ENCODE measurements around the gene SLC6A3.

SLC6A3 gene

GRCh38 chr5:1419476-1420210 is 25.6 kb downstream of the SLC6A3 start:
- DNase-seq = no peak

- no peak for DNase-seq
Observed at GRCh38 chr5:1418921-1419280, 26.3 kb downstream of the SLC6A3 start.

DNA sequence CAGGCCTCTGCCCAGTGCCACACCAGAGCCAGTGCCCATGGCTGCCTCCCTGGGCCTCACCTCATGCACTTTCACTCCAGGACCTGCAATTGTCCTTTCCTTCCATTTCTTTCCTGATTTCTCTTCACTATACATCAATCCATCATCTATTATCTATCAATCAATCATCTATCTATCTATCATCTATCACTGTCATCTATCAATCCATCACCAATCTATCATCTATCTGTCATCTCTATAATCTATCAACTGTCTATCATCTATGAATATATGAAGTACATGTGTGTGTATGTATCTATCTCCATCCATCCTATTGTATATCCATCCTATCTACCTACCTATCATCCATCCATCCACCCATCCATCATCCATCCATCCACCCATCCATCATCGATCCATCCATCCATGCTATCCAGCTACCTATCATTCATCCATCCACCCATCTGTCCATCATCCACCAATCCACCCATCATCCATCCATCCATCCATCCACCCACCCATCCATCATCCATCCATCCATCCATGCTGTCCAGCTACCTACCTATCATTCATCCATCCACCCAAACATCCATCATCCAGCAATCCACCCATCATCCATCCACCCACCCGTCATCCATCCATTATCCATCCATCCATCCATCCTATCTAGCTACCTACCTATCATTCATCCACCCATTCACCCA is 26.9 kb downstream of the SLC6A3 start:
- no peak for DNase-seq

DNA sequence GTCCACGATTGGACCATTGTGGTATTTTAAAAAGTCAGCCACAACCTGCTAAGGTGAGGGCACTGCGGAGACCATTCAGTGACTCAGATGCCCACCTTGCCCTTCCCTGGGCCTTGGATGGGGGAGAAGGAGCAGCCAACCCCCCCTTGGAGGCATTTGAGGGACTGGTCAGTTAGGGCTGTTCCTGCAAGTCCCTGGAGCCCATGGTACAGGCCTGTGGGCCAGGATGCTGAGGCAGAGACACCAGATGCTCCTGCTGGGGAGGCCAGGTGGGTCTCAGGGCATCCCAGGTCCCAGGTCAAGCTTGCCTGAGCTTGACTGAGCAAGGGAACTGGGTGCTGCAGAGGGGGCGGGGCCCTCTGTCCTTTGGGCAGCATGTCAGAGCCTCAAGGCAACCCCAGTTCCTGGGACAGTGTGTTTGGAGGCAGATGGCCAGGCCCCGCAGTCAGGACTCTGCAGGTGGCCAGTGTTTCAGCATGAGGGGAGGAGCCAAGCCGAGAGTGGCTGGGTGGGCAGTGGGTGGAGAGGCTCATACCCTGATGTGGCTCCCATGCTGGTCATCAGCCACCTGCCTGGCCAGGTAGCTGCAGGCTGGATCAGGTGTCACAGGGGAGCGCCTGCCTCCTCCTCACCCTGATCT is 27.5 kb downstream of the SLC6A3 start:
- no peak for DNase-seq

DNA sequence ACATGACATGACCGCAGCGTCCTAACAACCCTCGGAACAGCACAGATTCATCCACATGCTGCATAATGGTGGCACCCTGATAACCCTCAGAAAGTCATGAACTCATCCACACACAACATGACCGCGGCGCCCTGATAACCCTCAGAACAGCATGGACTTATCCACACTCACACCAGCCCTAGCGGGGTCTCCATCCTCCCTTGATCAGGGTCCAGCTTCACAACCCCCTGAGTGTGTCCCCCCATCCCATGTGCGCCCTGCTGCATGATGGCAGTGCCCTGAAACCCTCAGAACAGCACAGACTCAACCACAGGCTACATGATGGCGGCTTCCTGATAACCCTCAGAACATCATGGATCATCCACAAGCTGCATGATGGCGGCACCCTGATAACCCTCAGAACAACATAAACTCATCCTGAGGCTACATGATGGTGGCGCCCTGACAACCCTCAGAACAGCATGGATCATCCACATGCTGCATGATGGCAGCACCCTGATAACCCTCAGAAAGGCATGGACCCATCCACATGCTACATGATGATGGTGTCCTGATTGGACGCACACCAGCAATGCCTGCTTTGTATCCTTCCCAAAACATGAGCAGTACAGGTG is 28.3 kb downstream of the SLC6A3 start:
- DNase-seq = no peak

DNA sequence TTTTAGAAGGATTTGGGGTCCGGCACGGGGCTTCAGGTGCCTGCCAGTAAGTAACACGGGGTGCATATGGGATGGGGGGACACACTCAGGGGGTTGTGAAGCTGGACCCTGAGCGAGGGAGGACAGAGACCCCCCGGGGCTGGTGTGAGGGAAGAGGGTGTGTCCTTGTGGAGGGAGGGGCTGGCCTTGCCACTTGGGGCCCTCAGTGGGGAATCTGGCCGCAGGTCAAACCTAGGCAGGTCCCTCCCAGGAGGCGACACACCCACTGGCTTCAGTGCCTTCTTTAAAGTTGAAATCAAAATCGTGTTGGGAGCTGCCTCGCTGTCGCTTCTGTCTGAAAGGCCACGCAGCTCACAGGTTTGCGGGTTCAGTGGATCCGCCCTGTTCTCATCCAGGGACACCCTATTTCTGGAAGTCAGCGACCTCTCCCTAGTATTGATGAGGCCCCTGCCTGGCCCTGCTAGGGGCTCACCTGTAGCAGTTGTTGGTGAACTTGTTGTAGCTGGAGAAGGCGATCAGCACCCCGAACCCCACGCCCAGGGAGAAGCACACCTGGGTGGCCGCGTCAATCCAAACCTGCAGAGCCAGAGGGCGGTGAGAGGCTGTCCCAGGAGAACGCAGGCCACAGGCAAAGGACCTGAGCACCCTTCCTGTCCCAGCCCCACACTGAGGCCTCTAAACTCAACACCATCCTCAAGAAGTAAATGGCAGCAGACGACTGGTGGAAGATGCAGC is 29.4 kb downstream of the SLC6A3 start:
- DNase-seq = no peak

DNA sequence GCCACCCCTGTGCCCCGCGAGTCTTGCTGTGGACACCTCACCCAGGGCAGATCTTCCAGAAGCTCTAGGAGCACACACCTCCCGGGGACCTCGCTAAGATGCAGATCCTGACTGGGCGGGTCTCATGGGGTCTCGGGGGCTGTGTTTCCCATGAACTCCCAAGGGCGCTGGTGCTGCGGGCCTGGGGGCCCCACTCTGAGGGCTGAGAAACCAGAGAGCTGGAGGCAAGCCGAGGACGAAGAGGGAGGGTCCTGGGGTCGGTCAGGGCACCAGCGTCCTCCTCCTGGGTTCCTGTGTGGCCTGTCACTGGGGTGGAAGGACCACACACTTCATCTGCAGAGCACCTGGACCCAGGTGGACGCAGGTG is 30.2 kb downstream of the SLC6A3 start:
- no peak for DNase-seq

- DNase-seq = no peak
Observed at GRCh38 chr5:1414311-1415058, 30.8 kb downstream of the SLC6A3 start.

DNA sequence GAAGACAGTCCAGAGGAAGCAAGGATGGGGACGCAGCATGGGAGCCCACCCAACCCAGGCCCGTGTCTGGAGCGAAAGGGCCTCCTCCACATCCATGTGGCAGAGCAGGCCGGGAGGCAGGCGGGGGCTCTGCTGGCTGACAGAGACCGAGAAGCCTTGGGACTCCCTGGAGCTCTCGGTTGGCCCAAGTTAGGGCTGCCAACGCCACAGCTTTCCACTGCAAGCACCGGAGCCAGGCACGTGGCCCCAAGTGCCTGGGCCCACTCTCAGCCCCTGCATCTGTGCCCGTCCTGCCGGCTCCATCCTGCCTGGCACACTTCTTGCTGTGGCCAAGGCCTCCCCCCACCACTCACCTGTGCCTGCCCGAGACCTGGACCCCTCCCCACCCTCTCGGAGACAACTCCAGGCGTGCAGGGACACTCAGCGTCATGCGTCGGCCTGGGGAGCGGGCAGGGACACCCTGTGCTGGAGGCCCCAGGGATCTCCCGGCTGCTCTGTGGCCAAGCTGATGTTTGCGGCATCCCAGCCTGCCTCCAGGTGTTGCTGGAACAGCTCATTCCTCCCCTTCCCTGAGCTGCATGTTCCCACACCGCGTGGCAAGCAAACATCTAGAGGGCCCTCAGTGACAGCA is 31.5 kb downstream of the SLC6A3 start:
- no peak for DNase-seq

DNA sequence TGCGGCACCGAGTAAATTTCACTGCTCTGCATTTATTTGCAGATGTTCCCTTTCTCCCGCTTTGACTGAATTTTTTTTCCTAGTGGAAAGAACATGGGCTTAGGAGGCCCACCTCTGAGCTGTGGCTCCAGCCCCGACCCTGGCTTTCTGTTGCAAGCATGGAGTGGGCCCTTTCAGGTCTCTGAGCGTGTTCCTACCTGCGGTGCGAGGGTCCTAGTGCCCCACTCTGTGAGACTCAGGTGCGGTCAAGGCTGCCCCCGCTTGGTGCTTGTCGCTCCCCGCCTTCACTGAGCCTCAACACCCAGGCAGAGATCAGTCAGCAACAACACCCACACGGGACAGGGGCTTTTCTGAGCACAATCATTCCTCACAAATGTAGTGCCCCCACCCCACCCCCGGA is 32.0 kb downstream of the SLC6A3 start:
- no peak for DNase-seq

DNA sequence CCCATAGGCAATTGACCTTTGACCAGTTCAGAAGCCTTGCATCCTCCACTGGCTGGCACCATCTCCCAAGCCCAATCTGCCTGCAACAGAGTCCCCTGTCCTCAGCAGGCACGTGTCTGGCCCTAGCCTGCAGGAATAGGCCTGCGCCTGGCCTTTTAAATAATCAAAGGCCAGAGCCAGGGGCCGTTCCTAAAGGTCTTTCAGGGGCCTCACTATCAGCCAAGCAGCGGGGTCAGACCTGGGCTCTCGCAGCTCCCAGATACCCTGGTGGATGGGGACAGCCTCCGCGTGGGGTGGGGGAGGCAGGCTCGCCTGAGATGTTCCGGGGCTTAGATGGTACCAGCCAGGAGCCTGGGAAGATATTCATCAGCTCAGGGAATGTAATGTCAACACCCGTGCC is 32.6 kb downstream of the SLC6A3 start:
- no peak for DNase-seq

- no peak for DNase-seq
Observed at GRCh38 chr5:1412163-1412562, 33.1 kb downstream of the SLC6A3 start.

GRCh38 chr5:1411099-1411498 is 34.1 kb downstream of the SLC6A3 start:
- no peak for DNase-seq

- no peak for DNase-seq
Observed at GRCh38 chr5:1410156-1411014, 34.9 kb downstream of the SLC6A3 start.

DNA sequence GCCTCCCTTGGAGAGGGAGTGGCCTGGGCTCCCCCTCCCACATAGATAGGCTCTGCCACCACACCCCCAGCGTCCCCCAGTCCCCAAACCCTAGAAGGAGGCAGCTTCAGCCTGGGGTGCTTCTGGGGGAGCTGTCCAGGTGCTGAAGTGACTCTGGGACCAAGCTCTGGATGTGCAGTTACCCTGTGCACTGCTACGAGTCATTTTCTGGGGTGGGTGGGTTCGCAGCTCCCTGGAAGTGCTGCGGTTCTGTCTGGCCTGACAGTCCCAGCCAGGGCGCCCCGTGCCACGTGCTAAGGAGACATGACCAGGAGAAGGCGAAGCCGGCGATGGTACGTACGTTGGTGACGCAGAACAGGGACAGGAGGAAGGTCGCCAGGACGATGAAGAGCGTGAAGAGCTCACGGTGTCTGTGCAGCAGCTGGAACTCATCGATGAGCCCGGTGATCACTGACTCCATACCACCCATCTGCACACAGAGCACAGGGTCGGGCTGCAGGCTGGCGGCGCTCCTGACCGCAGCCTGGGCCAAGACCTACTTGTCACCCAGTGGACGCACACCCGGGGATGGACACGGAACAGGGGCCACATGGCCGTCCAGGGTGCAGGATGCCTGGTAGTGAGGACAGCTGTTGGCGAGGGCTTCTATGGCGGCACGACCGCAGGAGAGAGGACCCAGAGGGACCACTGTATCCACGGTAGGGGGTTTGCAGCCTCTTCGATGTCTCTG is 35.7 kb downstream of the SLC6A3 start:
- DNase-seq = no peak

DNA sequence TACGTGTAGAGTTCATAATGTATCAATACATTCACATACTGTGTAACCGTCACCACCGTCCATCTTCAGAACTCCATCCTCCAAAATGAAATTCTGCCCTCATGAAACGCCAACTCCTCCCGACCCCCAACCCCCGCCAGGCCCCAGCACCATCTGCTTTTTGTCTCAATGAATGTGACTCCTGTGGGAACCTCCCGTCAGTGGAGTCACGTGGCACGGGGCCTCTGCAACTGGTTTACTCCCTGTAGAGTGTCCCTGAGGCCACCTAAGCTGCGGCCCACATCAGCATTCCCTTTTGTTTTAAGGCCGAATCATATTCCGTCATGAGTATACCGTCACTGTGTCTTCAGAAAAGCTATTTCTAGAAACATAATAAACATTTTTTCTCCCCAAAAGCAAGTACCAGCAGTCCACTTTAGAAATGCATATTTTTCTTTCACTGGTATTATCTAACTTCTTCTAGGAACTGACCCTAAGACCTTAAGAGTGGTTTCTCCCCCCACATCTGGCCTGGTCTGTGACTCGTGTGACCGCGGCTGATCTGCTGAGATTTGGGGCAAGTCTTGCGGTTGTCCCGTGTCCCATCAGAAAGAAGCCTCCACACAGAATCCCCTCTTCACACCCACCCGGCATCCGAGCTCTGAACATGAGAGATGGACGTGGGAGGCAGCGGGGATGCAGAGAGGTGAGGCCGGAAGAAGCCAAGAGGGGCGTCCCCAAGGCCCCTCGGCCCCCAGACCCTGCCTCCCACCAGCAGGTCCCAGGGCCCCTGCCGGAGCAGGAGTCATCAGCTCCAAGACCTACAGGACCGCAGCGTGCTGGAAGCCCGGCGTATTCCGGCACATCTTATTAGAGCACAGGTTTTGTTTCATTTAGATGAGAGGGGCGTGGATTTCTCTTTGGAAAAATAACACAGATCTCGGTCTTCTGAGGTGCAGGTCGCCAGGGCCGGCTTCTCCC is 38.3 kb downstream of the SLC6A3 start:
- no peak for DNase-seq

- no peak for DNase-seq
Observed at GRCh38 chr5:1405539-1406530, 39.4 kb downstream of the SLC6A3 start.

DNA sequence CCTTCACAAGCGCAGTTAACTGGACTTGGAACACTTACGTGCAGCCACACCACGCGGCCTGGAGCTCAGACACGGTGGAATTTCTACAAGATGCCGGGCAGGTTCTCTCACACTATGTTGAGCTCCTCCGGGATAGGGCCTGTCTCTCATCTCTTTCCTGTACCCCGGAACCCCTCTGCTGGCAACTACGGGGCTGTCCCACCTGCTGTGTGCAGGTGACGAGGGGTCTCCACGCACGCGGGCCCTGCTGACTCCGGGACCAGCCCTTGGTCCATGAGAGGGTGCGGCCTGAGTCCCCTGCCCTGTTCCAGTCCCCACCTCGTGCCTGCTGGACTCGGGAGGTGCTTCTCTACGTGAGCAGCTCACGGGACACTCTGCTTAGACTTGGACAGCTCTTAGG is 40.1 kb downstream of the SLC6A3 start:
- no peak for DNase-seq
